Prostate gland (tissue), 2 donors: ENCODE data around the gene RAB6A.

Source experiments
- CTCF ChIP-seq, 4 experiments: fragments of 200-600 bp in 2 of 4; fragments of 450-650 bp in 2 of 4; sonication (generic) in 2 of 4; IDR thresholded peaks; 1 replicate in 3 of 4; 2 replicates in 1 of 4; pipeline ENCODE4 v1.5.1; 2016 to 2019; ENCODE audit warnings: antibody characterized with exemption in 4 of 4, mild to moderate bottlenecking in 2 of 4, moderate library complexity in 2 of 4
- POLR2AphosphoS5 ChIP-seq: sonication (generic); formaldehyde crosslinking; IDR thresholded peaks from one replicate; pipeline ENCODE4 v1.6.1; 2017; ENCODE audit warnings: antibody characterized with exemption

- TF ChIP-seq CTCF (IDR thresholded peaks at IDR 0.05) (no peak), POLR2AphosphoS5 (no peak)
Observed at GRCh38 chr11:73729594-73730206, 31.2 kb downstream of the RAB6A start.
